GM23248 (cell line): ENCODE measurements around the gene NMRK1. TPM values are rescaled to one million over a fixed set of nuclear protein-coding genes. Genes with fewer than 3 reads are reported as not detected.

Source experiments
- DNase-seq: peaks from one replicate; pipeline ENCODE4 v3.0.0-alpha.2; 2015
- H2AFZ ChIP-seq: fragments of 200-600 bp; sonication (generic); 2 replicates; pipeline ENCODE4 v1.6.1; 2016; ENCODE audit warnings: antibody characterized with exemption
- H3F3A ChIP-seq: fragments of 200-600 bp; sonication (generic); 2 replicates; pipeline ENCODE4 v1.6.1; 2016; ENCODE audit warnings: mild to moderate bottlenecking, antibody characterized with exemption, mixed run types; ENCODE audit not compliant: insufficient read depth
- H3K27ac ChIP-seq: fragments of 200-600 bp; sonication (generic); 2 replicates; pipeline ENCODE4 v1.5.1; 2016; ENCODE audit warnings: mild to moderate bottlenecking
- H3K27me3 ChIP-seq: fragments of 200-600 bp; sonication (generic); replicated peaks from 2 replicates; pipeline ENCODE4 v1.6.1; 2016; ENCODE audit warnings: mild to moderate bottlenecking; ENCODE audit not compliant: insufficient read depth
- H3K36me3 ChIP-seq: fragments of 200-600 bp; sonication (generic); 2 replicates; pipeline ENCODE4 v1.6.1; 2016; ENCODE audit warnings: low read depth, mild to moderate bottlenecking
- H3K4me1 ChIP-seq: fragments of 200-600 bp; sonication (generic); 2 replicates; pipeline ENCODE4 v1.6.1; 2016; ENCODE audit warnings: mild to moderate bottlenecking; ENCODE audit not compliant: insufficient read depth
- H3K4me2 ChIP-seq: fragments of 200-600 bp; sonication (generic); one replicate; pipeline ENCODE4 v1.6.1; 2016; ENCODE audit warnings: mild to moderate bottlenecking; ENCODE audit not compliant: unreplicated experiment
- H3K4me3 ChIP-seq: fragments of 200-600 bp; sonication (generic); 2 replicates; pipeline ENCODE4 v1.5.1; 2016; ENCODE audit warnings: mild to moderate bottlenecking
- H3K79me2 ChIP-seq: fragments of 200-600 bp; sonication (generic); 2 replicates; pipeline ENCODE4 v1.6.1; 2016; ENCODE audit warnings: mild to moderate bottlenecking; ENCODE audit not compliant: insufficient read depth
- H3K9ac ChIP-seq: fragments of 200-600 bp; sonication (generic); 2 replicates; pipeline ENCODE4 v1.6.1; 2016; ENCODE audit warnings: mild to moderate bottlenecking
- H3K9me2 ChIP-seq: fragments of 200-600 bp; sonication (generic); 2 replicates; pipeline ENCODE4 v1.6.1; 2016; ENCODE audit warnings: mixed run types, mild to moderate bottlenecking, moderate library complexity; ENCODE audit not compliant: insufficient read depth
- H3K9me3 ChIP-seq: fragments of 200-600 bp; sonication (generic); one replicate; pipeline ENCODE4 v1.6.1; 2017; ENCODE audit warnings: low read depth
- H4K20me1 ChIP-seq: fragments of 200-600 bp; sonication (generic); 2 replicates; pipeline ENCODE4 v1.6.0; 2016; ENCODE audit not compliant: insufficient read depth
- EZH2 ChIP-seq: fragments of 200-600 bp; sonication (generic); IDR thresholded peaks from 2 replicates; pipeline ENCODE4 v1.6.1; 2018; ENCODE audit warnings: antibody characterized with exemption, mild to moderate bottlenecking; ENCODE audit not compliant: insufficient read depth, poor library complexity, severe bottlenecking
- EZH2phosphoT487 ChIP-seq: fragments of 200-600 bp; sonication (generic); IDR thresholded peaks from 2 replicates; pipeline ENCODE4 v1.6.1; 2018; ENCODE audit warnings: antibody characterized with exemption, moderate library complexity, mild to moderate bottlenecking, low read depth; ENCODE audit not compliant: insufficient read depth
- WGBS, 2 experiments: methylation state at CpG; one replicate each; pipeline ENCODE4 v1.1.6; 2015 to 2017; ENCODE audit warnings: low lambda C conversion rate in 2 of 2, low coverage in 1 of 2; ENCODE audit errors: missing lambda C conversion rate in 2 of 2; 5-methylcytosine and 5-hydroxymethylcytosine counted together
- in situ Hi-C: fragments of 300-500 bp; cut with MboI; formaldehyde crosslinking; loops from 2 replicates; pipeline ENCODE4 v1.15.0; 2020
- polyA plus RNA-seq: library from polyadenylated mRNA; unstranded; fragments of >200 nt; fragmentation: Nextera tagmentation; extraction: Ambion mirVana; gene quantifications from 2 replicates; pipeline ENCODE4 v1.2.1, GENCODE V29; 2016
- total RNA-seq: library from RNA; depleted of rRNA; stranded (reverse); fragments of >200 nt; shearing (Covaris generic); gene quantifications from 2 replicates; pipeline ENCODE4 v1.2.3, GENCODE V29; 2014; rRNA removed

Gene NMRK1
- total RNA-seq (14.4 and 16.6 TPM in 2 replicates), polyA plus RNA-seq (25.8 and 29.2 TPM in 2 replicates)

- Histone ChIP-seq H4K20me1 (no peaks in the 10 kb centered on the region), H3K9me3 (no peaks in the 10 kb centered on the region)
- in situ Hi-C loops: no loop called here
Observed at GRCh38 chr9:75087824-75088645, at the start of gene NMRK1, which contains the start of gene OSTF1. NMRK1 (minus strand) TSS chr9:75088155; CDS start chr9:75083115, 5,040 bp downstream. OSTF1 (plus strand) TSS chr9:75088514; CDS start chr9:75088693, 179 bp downstream.

DNA sequence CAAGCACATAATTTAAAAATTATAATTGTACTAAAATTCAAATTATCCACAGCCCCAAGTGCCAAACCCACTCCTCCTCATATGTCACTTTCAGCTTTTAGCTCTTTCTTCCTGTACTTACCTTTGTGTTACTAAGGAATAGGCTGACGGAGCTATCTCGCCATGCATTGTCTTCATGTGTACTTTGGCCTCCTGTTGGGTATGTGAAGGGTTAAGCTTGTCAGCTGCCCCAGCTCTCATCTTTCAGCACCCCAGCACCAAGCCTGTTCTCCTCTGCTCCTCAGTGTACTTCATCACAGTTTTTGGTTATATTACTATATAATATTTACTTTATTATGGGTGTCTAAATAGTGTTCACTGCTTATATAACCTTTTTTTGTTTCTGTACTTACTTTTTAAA is 46.5 kb upstream of the NMRK1 start:
- TF ChIP-seq EZH2phosphoT487: no peak
- TF ChIP-seq EZH2: no peak
- Histone ChIP-seq H3K4me1 (no peaks in the 10 kb centered on the region), H3K9me3 (no peaks in the 10 kb centered on the region), H3K27me3 (no peaks in the 10 kb centered on the region), H3K27ac (no peak overlapping the region), H4K20me1 (no peaks in the 10 kb centered on the region), H3K9me2 (no peaks in the 10 kb centered on the region), H3K79me2 (no peaks in the 10 kb centered on the region), H3K4me2 (no peak overlapping the region), H3K9ac (no peak overlapping the region), H3F3A (no peaks in the 10 kb centered on the region), H3K36me3 (peaks cover 29% of the 10 kb centered on the region), H2AFZ (no peak overlapping the region), H3K4me3 (no peak overlapping the region)
- in situ Hi-C loops: no loop called here
- WGBS, 2 experiments: 88 to 100% methylated on average over 2 of the region's 2 CpGs
- DNase-seq: no peak

More at GRCh38 chr9:75087824-75088645, at the start of gene NMRK1, which contains the start of gene OSTF1:
- Histone ChIP-seq H3K27me3 (no peaks in the 10 kb centered on the region), H3K4me1 (peaks cover 21% of the 10 kb centered on the region), H3K4me2 (peak within 1 kb of the TSS; percentile 90), H3K36me3 (no peaks in the 10 kb centered on the region), H3K79me2 (peaks cover 52% of the 10 kb centered on the region), H2AFZ (peak within 1 kb of the TSS; percentile 95), H3K4me3 (peak within 1 kb of the TSS; percentile 92), H3F3A (0 out of 2 replicates have a peak, but pooled peaks cover 7% of the 10 kb centered on the region), H3K27ac (peak within 1 kb of the TSS; percentile 76), H3K9ac (peak within 1 kb of the TSS; percentile 88), H3K9me2 (no peaks in the 10 kb centered on the region)
- TF ChIP-seq EZH2: no peak
- no peak for TF ChIP-seq EZH2phosphoT487
- WGBS, 2 experiments: 1% methylated on average over 61 of the region's 93 CpGs
- DNase-seq: peak; percentile 99

GRCh38 chr9:75133396-75133795 is 45.4 kb upstream of the NMRK1 start:
- WGBS, 2 experiments: 74 to 78% methylated on average over 3 of the region's 3 CpGs
- H3K36me3 ChIP-seq: peaks cover 29% of the 10 kb centered on the region
- H3K4me2 ChIP-seq: no peak overlapping the region
- no peak overlapping the region for H2AFZ ChIP-seq
- H3K9me3 ChIP-seq: no peaks in the 10 kb centered on the region
- no peak overlapping the region for H3K9ac ChIP-seq
- no peak overlapping the region for H3K4me3 ChIP-seq
- no peaks in the 10 kb centered on the region for H3F3A ChIP-seq
- no peaks in the 10 kb centered on the region for H3K9me2 ChIP-seq
- no peak overlapping the region for H3K27ac ChIP-seq
- no peak for TF ChIP-seq EZH2
- no peak for TF ChIP-seq EZH2phosphoT487
- no peaks in the 10 kb centered on the region for H3K4me1 ChIP-seq
- no peaks in the 10 kb centered on the region for H4K20me1 ChIP-seq
- DNase-seq: no peak
- in situ Hi-C loops: no loop called here
- H3K79me2 ChIP-seq: no peaks in the 10 kb centered on the region
- no peaks in the 10 kb centered on the region for H3K27me3 ChIP-seq

- H3K4me3 ChIP-seq: no peak overlapping the region
- WGBS, 2 experiments: 90% methylated on average over 4 of the region's 4 CpGs
- H3K27me3 ChIP-seq: no peaks in the 10 kb centered on the region
- in situ Hi-C loops: no loop called here
- H3K4me1 ChIP-seq: no peaks in the 10 kb centered on the region
- no peak overlapping the region for H2AFZ ChIP-seq
- H4K20me1 ChIP-seq: no peaks in the 10 kb centered on the region
- no peak for DNase-seq
- H3K9me2 ChIP-seq: no peaks in the 10 kb centered on the region
- TF ChIP-seq EZH2phosphoT487 (no peak), EZH2 (no peak)
- H3K9ac ChIP-seq: no peak overlapping the region
- H3F3A ChIP-seq: no peaks in the 10 kb centered on the region
- H3K79me2 ChIP-seq: no peaks in the 10 kb centered on the region
- H3K36me3 ChIP-seq: peaks cover 22% of the 10 kb centered on the region
- H3K4me2 ChIP-seq: no peak overlapping the region
- no peak overlapping the region for H3K27ac ChIP-seq
- no peaks in the 10 kb centered on the region for H3K9me3 ChIP-seq
Observed at GRCh38 chr9:75132244-75132643, 44.3 kb upstream of the NMRK1 start.
